A549 (cell line): ENCODE data around the gene DCLRE1A.

Experiments used
- EP300 ChIP-seq, 2 experiments: fragments of >200 bp; sonication (Bioruptor Twin); formaldehyde crosslinking; IDR thresholded peaks; 2 replicates in 1 of 2; 3 replicates in 1 of 2; pipeline ENCODE4 v1.6.1; 2016 to 2017
- PBX3 ChIP-seq: IDR thresholded peaks from 2 replicates; pipeline ENCODE4 v1.6.1; 2012
- PHF8 ChIP-seq: fragments of 200-600 bp; sonication (generic); IDR thresholded peaks from 2 replicates; pipeline ENCODE4 v1.6.1; 2016; ENCODE audit warnings: low read depth, mild to moderate bottlenecking, antibody characterized with exemption, moderate library complexity, borderline replicate concordance
- POLR2A ChIP-seq: IDR thresholded peaks from 2 replicates; pipeline ENCODE4 v1.6.1; 2012; ENCODE audit warnings: mild to moderate bottlenecking, low read length

- TF ChIP-seq PHF8, result no peak
- no peak for TF ChIP-seq EP300 (IDR thresholded peaks at IDR 0.05)
- no peak for TF ChIP-seq PBX3
- no peak for TF ChIP-seq POLR2A
Observed at GRCh38 chr10:113895018-113895417, 41.1 kb upstream of the DCLRE1A start.
